Stomach (tissue), 4 donors: ENCODE measurements around the gene IL36A.

ENCODE experiments used
- CTCF ChIP-seq, 7 experiments: fragments of 450-650 bp in 4 of 7; fragments of 200-600 bp in 3 of 7; sonication (generic) in 3 of 7; IDR thresholded peaks; one replicate each; pipeline ENCODE4 v1.5.1; 2016 to 2019; ENCODE audit warnings: antibody characterized with exemption in 7 of 7, control low read depth in 2 of 7, mild to moderate bottlenecking in 1 of 7
- EP300 ChIP-seq: sonication (generic); formaldehyde crosslinking; IDR thresholded peaks from one replicate; pipeline ENCODE4 v1.6.1; 2017; ENCODE audit warnings: antibody characterized with exemption

- TF ChIP-seq CTCF (IDR thresholded peaks at IDR 0.05) = no peak
- no peak for TF ChIP-seq EP300
These were observed 48.8 kb downstream of the IL36A start for GRCh38 chr2:113054066-113054465.
